GM23248 (cell line): ENCODE results near the gene ISOC2. TPM values are rescaled to one million over a fixed set of nuclear protein-coding genes. Genes with fewer than 3 reads are reported as not detected.

Source experiments
- DNase-seq: peaks from one replicate; pipeline ENCODE4 v3.0.0-alpha.2; 2015
- H2AFZ ChIP-seq: fragments of 200-600 bp; sonication (generic); 2 replicates; pipeline ENCODE4 v1.6.1; 2016; ENCODE audit warnings: antibody characterized with exemption
- H3F3A ChIP-seq: fragments of 200-600 bp; sonication (generic); 2 replicates; pipeline ENCODE4 v1.6.1; 2016; ENCODE audit warnings: mild to moderate bottlenecking, antibody characterized with exemption, mixed run types; ENCODE audit not compliant: insufficient read depth
- H3K27ac ChIP-seq: fragments of 200-600 bp; sonication (generic); 2 replicates; pipeline ENCODE4 v1.5.1; 2016; ENCODE audit warnings: mild to moderate bottlenecking
- H3K27me3 ChIP-seq: fragments of 200-600 bp; sonication (generic); replicated peaks from 2 replicates; pipeline ENCODE4 v1.6.1; 2016; ENCODE audit warnings: mild to moderate bottlenecking; ENCODE audit not compliant: insufficient read depth
- H3K36me3 ChIP-seq: fragments of 200-600 bp; sonication (generic); 2 replicates; pipeline ENCODE4 v1.6.1; 2016; ENCODE audit warnings: low read depth, mild to moderate bottlenecking
- H3K4me1 ChIP-seq: fragments of 200-600 bp; sonication (generic); 2 replicates; pipeline ENCODE4 v1.6.1; 2016; ENCODE audit warnings: mild to moderate bottlenecking; ENCODE audit not compliant: insufficient read depth
- H3K4me2 ChIP-seq: fragments of 200-600 bp; sonication (generic); one replicate; pipeline ENCODE4 v1.6.1; 2016; ENCODE audit warnings: mild to moderate bottlenecking; ENCODE audit not compliant: unreplicated experiment
- H3K4me3 ChIP-seq: fragments of 200-600 bp; sonication (generic); 2 replicates; pipeline ENCODE4 v1.5.1; 2016; ENCODE audit warnings: mild to moderate bottlenecking
- H3K79me2 ChIP-seq: fragments of 200-600 bp; sonication (generic); 2 replicates; pipeline ENCODE4 v1.6.1; 2016; ENCODE audit warnings: mild to moderate bottlenecking; ENCODE audit not compliant: insufficient read depth
- H3K9ac ChIP-seq: fragments of 200-600 bp; sonication (generic); 2 replicates; pipeline ENCODE4 v1.6.1; 2016; ENCODE audit warnings: mild to moderate bottlenecking
- H3K9me2 ChIP-seq: fragments of 200-600 bp; sonication (generic); 2 replicates; pipeline ENCODE4 v1.6.1; 2016; ENCODE audit warnings: mixed run types, mild to moderate bottlenecking, moderate library complexity; ENCODE audit not compliant: insufficient read depth
- H3K9me3 ChIP-seq: fragments of 200-600 bp; sonication (generic); one replicate; pipeline ENCODE4 v1.6.1; 2017; ENCODE audit warnings: low read depth
- H4K20me1 ChIP-seq: fragments of 200-600 bp; sonication (generic); 2 replicates; pipeline ENCODE4 v1.6.0; 2016; ENCODE audit not compliant: insufficient read depth
- EZH2 ChIP-seq: fragments of 200-600 bp; sonication (generic); IDR thresholded peaks from 2 replicates; pipeline ENCODE4 v1.6.1; 2018; ENCODE audit warnings: antibody characterized with exemption, mild to moderate bottlenecking; ENCODE audit not compliant: insufficient read depth, poor library complexity, severe bottlenecking
- EZH2phosphoT487 ChIP-seq: fragments of 200-600 bp; sonication (generic); IDR thresholded peaks from 2 replicates; pipeline ENCODE4 v1.6.1; 2018; ENCODE audit warnings: antibody characterized with exemption, moderate library complexity, mild to moderate bottlenecking, low read depth; ENCODE audit not compliant: insufficient read depth
- WGBS, 2 experiments: methylation state at CpG; one replicate each; pipeline ENCODE4 v1.1.6; 2015 to 2017; ENCODE audit warnings: low lambda C conversion rate in 2 of 2, low coverage in 1 of 2; ENCODE audit errors: missing lambda C conversion rate in 2 of 2; 5-methylcytosine and 5-hydroxymethylcytosine counted together
- in situ Hi-C: fragments of 300-500 bp; cut with MboI; formaldehyde crosslinking; loops from 2 replicates; pipeline ENCODE4 v1.15.0; 2020
- polyA plus RNA-seq: library from polyadenylated mRNA; unstranded; fragments of >200 nt; fragmentation: Nextera tagmentation; extraction: Ambion mirVana; gene quantifications from 2 replicates; pipeline ENCODE4 v1.2.1, GENCODE V29; 2016
- total RNA-seq: library from RNA; depleted of rRNA; stranded (reverse); fragments of >200 nt; shearing (Covaris generic); gene quantifications from 2 replicates; pipeline ENCODE4 v1.2.3, GENCODE V29; 2014

ISOC2 gene
- total and polyA plus RNA-seq, 2 experiments from 2014 or later: 34.0 to 103 TPM

- H4K20me1 ChIP-seq: no peaks in the 10 kb centered on the region
- DNase-seq: no peak
- H3K79me2 ChIP-seq: no peaks in the 10 kb centered on the region
- no peak overlapping the region for H2AFZ ChIP-seq
- H3K27me3 ChIP-seq: no peaks in the 10 kb centered on the region
- no peak overlapping the region for H3K9ac ChIP-seq
- H3F3A ChIP-seq: no peaks in the 10 kb centered on the region
- WGBS, 2 experiments: 80% methylated on average over 4 of the region's 4 CpGs; no CpG with 5 or more reads in 1 of the 2 experiments
- TF ChIP-seq EZH2phosphoT487: no peak
- no peak for TF ChIP-seq EZH2
- H3K36me3 ChIP-seq: no peaks in the 10 kb centered on the region
- H3K4me3 ChIP-seq: no peak overlapping the region
- in situ Hi-C loops: no loop called here
- H3K9me3 ChIP-seq: no peaks in the 10 kb centered on the region
- no peak overlapping the region for H3K27ac ChIP-seq
- no peaks in the 10 kb centered on the region for H3K4me1 ChIP-seq
- H3K4me2 ChIP-seq: no peak overlapping the region
- H3K9me2 ChIP-seq: no peaks in the 10 kb centered on the region
Measured at GRCh38 chr19:55434356-55434919, 27.0 kb downstream of the ISOC2 start.

GRCh38 chr19:55433292-55433691, 28.1 kb downstream of the ISOC2 start:
- no peaks in the 10 kb centered on the region for H3K79me2 ChIP-seq
- TF ChIP-seq EZH2: no peak
- no peak for TF ChIP-seq EZH2phosphoT487
- H3K9ac ChIP-seq: no peak overlapping the region
- H3K36me3 ChIP-seq: no peaks in the 10 kb centered on the region
- no peak for DNase-seq
- no peaks in the 10 kb centered on the region for H3K9me3 ChIP-seq
- no peaks in the 10 kb centered on the region for H3K4me1 ChIP-seq
- H2AFZ ChIP-seq: no peak overlapping the region
- 33 to 37% methylated on average over 3 to 33 of the region's 48 CpGs for WGBS, 2 experiments
- H3K9me2 ChIP-seq: no peaks in the 10 kb centered on the region
- H3K27me3 ChIP-seq: no peaks in the 10 kb centered on the region
- no peak overlapping the region for H3K27ac ChIP-seq
- H3K4me3 ChIP-seq: no peak overlapping the region
- no peaks in the 10 kb centered on the region for H3F3A ChIP-seq
- H4K20me1 ChIP-seq: no peaks in the 10 kb centered on the region
- in situ Hi-C loops: no loop called here
- no peak overlapping the region for H3K4me2 ChIP-seq

GRCh38 chr19:55432241-55432959, 29.0 kb downstream of the ISOC2 start:
- TF ChIP-seq EZH2phosphoT487 (no peak), EZH2 (no peak)
- Histone ChIP-seq H3K36me3 (no peaks in the 10 kb centered on the region), H3K79me2 (no peaks in the 10 kb centered on the region), H3K9me3 (no peaks in the 10 kb centered on the region), H3K27me3 (no peaks in the 10 kb centered on the region), H4K20me1 (no peaks in the 10 kb centered on the region), H2AFZ (no peak overlapping the region), H3K4me1 (no peaks in the 10 kb centered on the region), H3F3A (no peaks in the 10 kb centered on the region), H3K9ac (no peak overlapping the region), H3K4me3 (no peak overlapping the region), H3K4me2 (no peak overlapping the region), H3K9me2 (no peaks in the 10 kb centered on the region), H3K27ac (no peak overlapping the region)
- peak; percentile 42 for DNase-seq
- in situ Hi-C loops: no loop called here
- WGBS, 2 experiments: 74 to 75% methylated on average over 14 of the region's 14 CpGs

GRCh38 chr19:55431183-55431582, 30.3 kb downstream of the ISOC2 start:
- Histone ChIP-seq H3F3A (no peaks in the 10 kb centered on the region), H3K4me3 (no peak overlapping the region), H3K9me3 (no peaks in the 10 kb centered on the region), H3K36me3 (no peaks in the 10 kb centered on the region), H3K9me2 (no peaks in the 10 kb centered on the region), H3K4me2 (no peak overlapping the region), H3K27me3 (0 out of 2 replicates have a peak, but pooled peaks cover 3% of the 10 kb centered on the region), H3K27ac (no peak overlapping the region), H2AFZ (no peak overlapping the region), H3K79me2 (no peaks in the 10 kb centered on the region), H3K9ac (no peak overlapping the region), H3K4me1 (no peaks in the 10 kb centered on the region), H4K20me1 (no peaks in the 10 kb centered on the region)
- in situ Hi-C loops: no loop called here
- WGBS, 2 experiments: 58 to 65% methylated on average over 1 of the region's 1 CpG
- DNase-seq: peak; percentile 22
- TF ChIP-seq EZH2phosphoT487: no peak
- no peak for TF ChIP-seq EZH2
